Esophagus squamous epithelium (tissue), 5 donors: ENCODE measurements around the gene FSTL4. TPM values are rescaled to one million over a fixed set of nuclear protein-coding genes. Genes with fewer than 3 reads are reported as not detected.

Source experiments
- DNase-seq: peaks from one replicate; lab custom pipeline; 2025; lab: John Stamatoyannopoulos, UW
- H3K27ac ChIP-seq, 4 donors: fragments of 200-600 bp; sonication (generic); one replicate each; pipeline ENCODE4 v1.5.1; 2016 to 2019; ENCODE audit warnings: mild to moderate bottlenecking in 1 of 4
- H3K27me3 ChIP-seq, 4 donors: fragments of 200-600 bp; sonication (generic); 1 replicate in 3 of 4; 2 replicates in 1 of 4; pipeline versions ENCODE4 v1.5.1 to v1.6.0; 2017 to 2021; ENCODE audit warnings: antibody characterized with exemption in 1 of 4
- H3K36me3 ChIP-seq, 3 donors: fragments of 200-600 bp; sonication (generic); one replicate each; pipeline ENCODE4 v1.5.1; 2016 to 2019
- H3K4me1 ChIP-seq, 3 donors: fragments of 200-600 bp; sonication (generic); one replicate each; pipeline ENCODE4 v1.5.1; 2017 to 2019
- H3K4me3 ChIP-seq, 4 donors: fragments of 200-600 bp; sonication (generic); 1 replicate in 3 of 4; 2 replicates in 1 of 4; pipeline ENCODE4 v1.5.1; 2016 to 2019; ENCODE audit warnings: mild to moderate bottlenecking in 2 of 4, moderate library complexity in 1 of 4
- H3K9me3 ChIP-seq, 3 donors: fragments of 200-600 bp; sonication (generic); one replicate each; pipeline ENCODE4 v1.5.1; 2016 to 2019
- POLR2A ChIP-seq, 4 donors: fragments of 450-650 bp; IDR thresholded peaks; one replicate each; pipeline ENCODE4 v1.6.1; 2017; ENCODE audit warnings: antibody characterized with exemption in 4 of 4, mild to moderate bottlenecking in 4 of 4, moderate library complexity in 3 of 4
- WGBS, 2 donors: methylation state at CpG; one replicate each; pipeline ENCODE4 v1.1.5; 2018; 5-methylcytosine and 5-hydroxymethylcytosine counted together
- intact Hi-C: fragments of 100-400 bp; cut with DNase I; formaldehyde crosslinking; loops from one replicate; pipeline ENCODE4 v1.15.0; 2022
- total RNA-seq, 4 donors: library from RNA; depleted of rRNA; stranded (reverse); fragments of >200 nt; gene quantifications; one replicate each; pipeline ENCODE4 v1.1.0, GENCODE V29; 2016
- TF ChIP-seq, protein P1 (sequence below), 6 experiments: fragments of 450-650 bp in 4 of 6; fragments of 200-600 bp in 2 of 6; sonication (generic) in 2 of 6; IDR thresholded peaks; one replicate each; pipeline ENCODE4 v1.5.1; 2016 to 2019; ENCODE audit warnings: antibody characterized with exemption in 6 of 6, mild to moderate bottlenecking in 4 of 6, moderate library complexity in 4 of 6
- donor health status: DM: yes; HTN: yes; CAD: no.

FSTL4 gene
- total RNA-seq, 4 donors from 2014 or later, result 0.53 to 4.1 (median 1.4) TPM

DNA sequence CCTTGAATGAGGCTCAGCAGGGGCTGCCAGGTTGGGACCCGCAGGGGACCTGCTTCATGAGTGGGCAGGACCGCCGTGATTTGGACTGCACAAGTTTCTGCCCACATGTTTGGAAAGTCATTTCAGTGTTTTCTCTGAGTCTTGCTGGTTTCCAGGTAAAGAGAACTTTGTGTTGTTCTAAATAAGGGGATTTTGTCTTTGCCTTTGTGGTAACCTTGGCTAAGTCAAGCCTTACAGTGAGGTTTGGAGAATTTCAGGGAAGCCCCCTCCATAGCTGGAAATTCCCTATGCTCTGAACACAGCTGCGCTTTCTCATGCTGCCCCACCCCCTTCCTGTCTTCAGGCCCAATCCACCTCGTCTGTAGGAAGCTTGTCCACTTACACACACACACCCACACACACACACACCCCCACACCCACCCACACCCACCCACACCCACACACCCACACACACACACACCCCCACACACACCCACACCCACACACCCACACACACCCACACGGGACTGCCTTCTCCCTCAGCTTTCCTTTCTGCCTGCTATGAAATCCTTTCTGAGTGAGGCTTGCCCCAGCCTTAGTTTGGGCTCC lies 290.4 kb downstream of the FSTL4 start:
- H3K4me1 ChIP-seq, result no peaks in the 10 kb centered on the region

DNA sequence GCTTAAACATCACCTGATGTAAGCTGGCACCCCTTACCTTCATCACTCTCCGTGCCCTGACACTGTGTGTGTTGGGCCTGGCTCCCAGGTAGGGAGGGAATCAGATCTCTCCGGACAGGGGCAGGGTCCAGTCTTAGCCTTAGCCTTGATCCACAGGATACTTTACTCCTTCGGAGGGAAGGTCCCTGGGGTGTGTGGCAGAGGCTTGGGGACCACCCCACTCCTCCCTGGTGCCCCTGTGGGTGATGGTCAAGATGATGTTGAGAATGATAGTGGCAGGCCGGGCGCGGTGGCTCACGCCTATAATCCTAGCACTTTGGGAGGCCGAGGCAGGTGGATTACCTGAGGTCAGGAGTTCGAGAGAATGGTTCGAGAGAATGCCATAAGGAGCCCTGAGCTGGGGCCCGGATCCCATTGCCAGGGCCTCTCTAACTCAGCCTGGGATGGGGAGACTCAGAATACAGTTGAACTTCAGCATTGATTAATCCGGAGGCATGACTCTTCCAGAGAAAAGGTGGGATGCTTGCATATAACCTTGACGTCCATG lies 291.0 kb downstream of the FSTL4 start:
- Histone ChIP-seq H3K4me3 (no peak overlapping the region), H3K4me1 (no peaks in the 10 kb centered on the region), H3K9me3 (no peaks in the 10 kb centered on the region), H3K27ac (no peak overlapping the region), H3K36me3 (no peaks in the 10 kb centered on the region), H3K27me3 (no peaks in the 10 kb centered on the region)
- intact Hi-C loops, result no loop called here
- DNase-seq, result no peak
- TF ChIP-seq, protein P1, sequence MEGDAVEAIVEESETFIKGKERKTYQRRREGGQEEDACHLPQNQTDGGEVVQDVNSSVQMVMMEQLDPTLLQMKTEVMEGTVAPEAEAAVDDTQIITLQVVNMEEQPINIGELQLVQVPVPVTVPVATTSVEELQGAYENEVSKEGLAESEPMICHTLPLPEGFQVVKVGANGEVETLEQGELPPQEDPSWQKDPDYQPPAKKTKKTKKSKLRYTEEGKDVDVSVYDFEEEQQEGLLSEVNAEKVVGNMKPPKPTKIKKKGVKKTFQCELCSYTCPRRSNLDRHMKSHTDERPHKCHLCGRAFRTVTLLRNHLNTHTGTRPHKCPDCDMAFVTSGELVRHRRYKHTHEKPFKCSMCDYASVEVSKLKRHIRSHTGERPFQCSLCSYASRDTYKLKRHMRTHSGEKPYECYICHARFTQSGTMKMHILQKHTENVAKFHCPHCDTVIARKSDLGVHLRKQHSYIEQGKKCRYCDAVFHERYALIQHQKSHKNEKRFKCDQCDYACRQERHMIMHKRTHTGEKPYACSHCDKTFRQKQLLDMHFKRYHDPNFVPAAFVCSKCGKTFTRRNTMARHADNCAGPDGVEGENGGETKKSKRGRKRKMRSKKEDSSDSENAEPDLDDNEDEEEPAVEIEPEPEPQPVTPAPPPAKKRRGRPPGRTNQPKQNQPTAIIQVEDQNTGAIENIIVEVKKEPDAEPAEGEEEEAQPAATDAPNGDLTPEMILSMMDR (IDR thresholded peaks at IDR 0.05), result no peak
- TF ChIP-seq POLR2A (IDR thresholded peaks at IDR 0.05), result no peak
- 84 to 86% methylated on average over 9 to 12 of the region's 13 CpGs for WGBS, 2 donors

More for the DNA sequence above, 290.4 kb downstream of the FSTL4 start:
- intact Hi-C loops, result no loop called here
- Histone ChIP-seq H3K4me3 (no peak overlapping the region), H3K27ac (no peak overlapping the region), H3K27me3 (no peaks in the 10 kb centered on the region), H3K9me3 (no peaks in the 10 kb centered on the region), H3K36me3 (no peaks in the 10 kb centered on the region)
- 35 to 41% methylated on average over 5 of the region's 6 CpGs for WGBS, 2 donors
- no peak for TF ChIP-seq POLR2A (IDR thresholded peaks at IDR 0.05)
- TF ChIP-seq, protein P1 (IDR thresholded peaks at IDR 0.05), result no peak
- no peak for DNase-seq

DNA sequence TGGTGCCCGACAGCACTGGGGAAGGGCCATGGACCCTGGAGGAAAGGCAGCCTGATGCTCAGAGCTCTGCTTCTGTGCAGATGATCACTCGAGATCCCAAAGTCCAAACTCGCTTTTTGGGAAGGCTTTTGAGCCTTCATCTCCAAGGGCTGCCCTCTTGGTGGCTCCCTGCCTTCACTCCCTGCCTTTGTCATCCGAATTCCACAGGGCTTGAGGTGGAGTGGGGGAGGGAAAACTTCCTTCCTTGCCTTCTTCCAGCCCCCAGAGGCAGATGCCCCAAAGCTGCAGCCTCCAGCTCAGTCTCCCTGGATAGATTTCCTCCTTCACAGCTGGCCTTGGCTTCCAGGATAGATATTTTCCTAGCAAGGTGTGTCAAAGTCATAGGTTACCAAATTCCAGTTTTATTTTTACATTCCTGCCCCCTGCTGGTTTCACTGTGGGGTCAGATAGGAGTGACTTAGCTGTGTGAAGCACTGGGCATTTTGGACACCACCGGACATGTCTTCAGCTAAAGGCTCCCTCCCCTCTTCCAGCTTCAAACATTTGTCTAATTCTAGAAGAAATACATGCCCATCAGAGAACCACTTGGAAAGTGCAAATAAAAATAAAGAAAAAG lies 292.3 kb downstream of the FSTL4 start:
- whole genome bisulfite sequencing, 2 donors, result 62 to 65% methylated on average over 4 to 5 of the region's 5 CpGs
- intact Hi-C loops, result no loop called here
- TF ChIP-seq, protein P1 (IDR thresholded peaks at IDR 0.05), result peak in 1 of 6 experiments; percentile 29
- TF ChIP-seq POLR2A (IDR thresholded peaks at IDR 0.05), result no peak
- no peaks in the 10 kb centered on the region for H3K4me1 ChIP-seq
- H3K27me3 ChIP-seq, result no peaks in the 10 kb centered on the region
- no peak overlapping the region for H3K4me3 ChIP-seq
- no peaks in the 10 kb centered on the region for H3K36me3 ChIP-seq
- H3K27ac ChIP-seq, result no peak overlapping the region
- DNase-seq, result no peak
- H3K9me3 ChIP-seq, result no peaks in the 10 kb centered on the region

DNA sequence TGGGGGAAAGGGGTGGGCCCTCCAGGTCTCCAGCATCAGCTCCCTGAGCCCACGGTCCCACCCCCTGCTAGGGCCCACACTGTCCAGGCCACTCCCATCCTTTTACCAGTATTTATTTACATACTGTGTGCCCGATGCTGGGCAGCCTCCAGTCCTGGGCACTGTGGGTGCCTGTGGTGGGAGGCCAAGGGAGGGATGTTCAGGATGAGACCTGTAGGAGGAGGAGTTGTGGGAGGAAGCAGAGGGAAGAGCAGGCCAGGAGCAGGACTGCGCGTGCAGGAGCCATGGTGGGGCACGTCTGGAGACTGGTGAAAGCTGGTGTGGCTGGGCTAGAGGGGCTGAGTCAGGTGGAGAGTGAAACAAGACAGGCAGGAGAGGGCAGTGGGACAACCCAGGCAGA lies 293.1 kb downstream of the FSTL4 start:
- DNase-seq, result no peak
- 51 to 52% methylated on average over 3 to 4 of the region's 5 CpGs for WGBS, 2 donors
- H3K27ac ChIP-seq, result no peak overlapping the region
- H3K9me3 ChIP-seq, result no peaks in the 10 kb centered on the region
- intact Hi-C loops, result no loop called here
- H3K4me1 ChIP-seq, result no peaks in the 10 kb centered on the region
- TF ChIP-seq, protein P1 (IDR thresholded peaks at IDR 0.05), result no peak
- no peak for TF ChIP-seq POLR2A (IDR thresholded peaks at IDR 0.05)
- H3K27me3 ChIP-seq, result no peaks in the 10 kb centered on the region
- no peak overlapping the region for H3K4me3 ChIP-seq
- H3K36me3 ChIP-seq, result no peaks in the 10 kb centered on the region

DNA sequence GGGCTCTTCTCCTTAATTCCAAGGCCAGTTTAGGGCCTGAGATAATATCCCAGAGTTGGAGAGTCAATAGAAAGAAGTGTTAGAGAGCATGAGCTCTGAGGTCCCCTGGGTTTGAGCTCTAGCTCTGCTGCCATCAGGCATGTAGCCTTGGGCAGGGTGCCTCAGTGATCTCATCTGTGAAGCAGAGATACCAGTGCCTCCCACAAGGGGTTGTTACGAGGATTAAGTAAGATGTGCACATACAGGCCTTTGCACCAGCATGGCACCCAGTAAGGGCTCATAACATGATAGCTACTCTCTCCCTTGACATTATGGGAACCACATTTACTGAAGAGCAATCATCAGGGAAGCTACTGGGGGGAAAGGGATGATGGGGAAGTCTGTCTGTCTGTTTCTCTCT lies 294.8 kb downstream of the FSTL4 start:
- no peaks in the 10 kb centered on the region for H3K36me3 ChIP-seq
- TF ChIP-seq, protein P1 (IDR thresholded peaks at IDR 0.05), result no peak
- no peak for TF ChIP-seq POLR2A (IDR thresholded peaks at IDR 0.05)
- H3K9me3 ChIP-seq, result no peaks in the 10 kb centered on the region
- H3K4me1 ChIP-seq, result no peaks in the 10 kb centered on the region
- H3K4me3 ChIP-seq, result no peak overlapping the region
- 86 to 100% methylated on average over 1 of the region's 1 CpG for WGBS, 2 donors
- no peak overlapping the region for H3K27ac ChIP-seq
- no peaks in the 10 kb centered on the region for H3K27me3 ChIP-seq
- DNase-seq, result no peak
- intact Hi-C loops, result no loop called here
